DOHH2 (cell line): Measurements from ENCODE around the gene CYP27A1.

ENCODE experiments used
- H3F3A ChIP-seq: fragments of 200-600 bp; sonication (generic), shearing (Covaris generic); 2 replicates; pipeline ENCODE4 v1.6.0; 2016; ENCODE audit warnings: antibody characterized with exemption, mild to moderate bottlenecking; ENCODE audit not compliant: control insufficient read depth, insufficient read depth
- H3K27ac ChIP-seq: fragments of 200-600 bp; sonication (generic); 2 replicates; pipeline ENCODE4 v1.5.1; 2014; ENCODE audit warnings: low read depth, mild to moderate bottlenecking, low read length, moderate library complexity
- H3K27me3 ChIP-seq: fragments of 200-600 bp; sonication (generic); 2 replicates; pipeline ENCODE4 v1.6.1; 2014; ENCODE audit warnings: mild to moderate bottlenecking, low read length, mixed read lengths; ENCODE audit not compliant: control insufficient read depth
- H3K36me3 ChIP-seq: fragments of 200-600 bp; sonication (generic); 2 replicates; pipeline ENCODE4 v1.6.1; 2014; ENCODE audit warnings: mild to moderate bottlenecking, low read length, moderate library complexity, mixed read lengths; ENCODE audit not compliant: control insufficient read depth
- H3K4me1 ChIP-seq: fragments of 200-600 bp; sonication (generic); 2 replicates; pipeline ENCODE4 v1.6.1; 2014; ENCODE audit warnings: mild to moderate bottlenecking, low read length, mixed read lengths; ENCODE audit not compliant: control insufficient read depth
- H3K4me2 ChIP-seq: fragments of 200-600 bp; sonication (generic); 2 replicates; pipeline ENCODE4 v1.6.0; 2014; ENCODE audit warnings: mild to moderate bottlenecking, low read length, moderate library complexity
- H3K4me3 ChIP-seq: fragments of 200-600 bp; sonication (generic); 2 replicates; pipeline ENCODE4 v1.5.1; 2014; ENCODE audit warnings: mild to moderate bottlenecking, low read length, mixed read lengths
- H3K79me2 ChIP-seq: fragments of 200-600 bp; sonication (generic); 2 replicates; pipeline ENCODE4 v1.6.1; 2014; ENCODE audit warnings: mild to moderate bottlenecking, low read length, mixed read lengths; ENCODE audit not compliant: control insufficient read depth
- H3K9me2 ChIP-seq: fragments of 200-600 bp; sonication (generic); replicated peaks from 2 replicates; pipeline ENCODE4 v1.6.1; 2014; ENCODE audit warnings: mild to moderate bottlenecking, low read length, mixed read lengths; ENCODE audit not compliant: control insufficient read depth
- H3K9me3 ChIP-seq: fragments of 200-600 bp; sonication (generic); 2 replicates; pipeline ENCODE4 v1.6.1; 2014; ENCODE audit warnings: antibody characterized with exemption, low read length, mixed read lengths; ENCODE audit not compliant: control insufficient read depth, insufficient read depth
- H4K20me1 ChIP-seq: fragments of 200-600 bp; sonication (generic); 2 replicates; pipeline ENCODE4 v1.6.0; 2014; ENCODE audit warnings: low read depth, mild to moderate bottlenecking, antibody characterized with exemption, low read length, moderate library complexity; ENCODE audit not compliant: control insufficient read depth, insufficient read depth
- CTCF ChIP-seq: fragments of 200-600 bp; sonication (generic); IDR thresholded peaks from one replicate; pipeline ENCODE4 v1.5.1; 2014; ENCODE audit warnings: antibody characterized with exemption, mild to moderate bottlenecking, low read depth, low read length; ENCODE audit not compliant: poor library complexity, severe bottlenecking
- EZH2phosphoT487 ChIP-seq: fragments of 200-600 bp; sonication (generic); IDR thresholded peaks from 2 replicates; pipeline ENCODE4 v1.6.1; 2017; ENCODE audit warnings: borderline replicate concordance, mild to moderate bottlenecking, antibody characterized with exemption, low read length, moderate library complexity, mixed read lengths

The CYP27A1 gene

DNA sequence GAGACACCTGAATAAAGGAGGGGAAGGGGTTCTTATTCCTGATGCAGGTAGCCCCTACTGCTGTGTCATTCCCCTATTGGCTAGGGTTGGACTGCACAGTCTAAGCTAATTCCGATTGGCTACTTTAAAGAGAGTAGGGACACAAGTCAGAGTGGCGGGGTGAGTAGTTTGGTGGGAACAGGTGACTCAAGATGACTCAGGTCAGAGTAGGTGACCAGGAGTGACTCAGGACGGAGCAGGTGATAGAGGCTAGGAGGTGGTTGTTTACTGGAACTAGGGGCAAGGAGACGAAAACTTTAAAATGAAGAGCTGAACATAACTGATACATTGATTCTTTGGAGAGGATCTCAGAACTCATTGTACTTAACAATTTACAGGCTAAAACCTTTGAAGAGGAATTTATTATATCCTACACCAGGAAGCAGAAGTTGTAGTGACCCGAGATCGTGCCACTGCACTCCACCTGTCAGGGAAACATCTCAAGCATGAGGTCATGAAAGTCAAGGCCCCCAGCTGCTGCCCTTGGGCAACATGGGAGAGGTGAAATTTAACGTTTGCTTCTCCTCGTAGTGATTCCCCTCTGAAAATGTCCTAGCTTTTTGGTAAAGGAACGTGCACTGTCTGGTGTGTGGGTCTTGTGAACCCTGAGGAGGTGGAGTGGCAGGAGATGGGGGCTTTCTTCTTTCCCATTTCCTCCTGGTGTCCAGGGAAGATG is 4.5 kb upstream of the CYP27A1 start:
- Histone ChIP-seq H3K27ac (no peak overlapping the region), H3K4me2 (no peak overlapping the region), H3K9me2 (no peaks in the 10 kb centered on the region), H4K20me1 (no peaks in the 10 kb centered on the region), H3K4me1 (no peaks in the 10 kb centered on the region), H3K4me3 (no peak overlapping the region), H3F3A (no peaks in the 10 kb centered on the region), H3K79me2 (no peaks in the 10 kb centered on the region), H3K27me3 (peaks cover 8% of the 10 kb centered on the region), H3K9me3 (peaks cover 11% of the 10 kb centered on the region; the same call in 1 of the 2 replicates), H3K36me3 (no peaks in the 10 kb centered on the region)
- no peak for TF ChIP-seq EZH2phosphoT487
- no peak for TF ChIP-seq CTCF

DNA sequence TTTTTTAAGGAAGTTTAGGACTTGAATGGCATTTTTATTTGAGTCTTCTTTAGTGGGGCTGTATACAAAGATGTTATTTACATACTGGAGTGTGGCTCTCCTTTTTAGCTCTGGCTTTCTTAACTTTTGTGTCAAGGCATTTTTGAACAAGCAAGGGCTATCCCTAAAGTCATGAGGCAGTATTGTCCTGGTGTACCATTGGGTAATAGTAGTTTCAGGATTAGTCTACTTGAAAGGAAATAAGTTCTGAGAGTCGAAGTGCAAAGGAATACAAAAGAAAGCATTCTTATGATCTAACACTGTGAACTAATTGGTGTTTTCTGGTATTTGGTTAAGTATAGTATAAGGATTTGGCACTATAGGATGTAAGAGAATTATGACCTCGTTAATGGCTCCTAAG is 1.9 kb upstream of the CYP27A1 start:
- Histone ChIP-seq H3K4me1 (no peaks in the 10 kb centered on the region), H3K9me2 (no peaks in the 10 kb centered on the region), H3K27ac (no peak overlapping the region), H3K4me3 (no peak overlapping the region), H3K9me3 (peaks cover 11% of the 10 kb centered on the region; the same call in 1 of the 2 replicates), H3K4me2 (no peak overlapping the region), H3K79me2 (no peaks in the 10 kb centered on the region), H3F3A (no peaks in the 10 kb centered on the region), H3K27me3 (peaks cover 20% of the 10 kb centered on the region), H3K36me3 (no peaks in the 10 kb centered on the region), H4K20me1 (no peaks in the 10 kb centered on the region)
- TF ChIP-seq CTCF (no peak), EZH2phosphoT487 (no peak)

DNA sequence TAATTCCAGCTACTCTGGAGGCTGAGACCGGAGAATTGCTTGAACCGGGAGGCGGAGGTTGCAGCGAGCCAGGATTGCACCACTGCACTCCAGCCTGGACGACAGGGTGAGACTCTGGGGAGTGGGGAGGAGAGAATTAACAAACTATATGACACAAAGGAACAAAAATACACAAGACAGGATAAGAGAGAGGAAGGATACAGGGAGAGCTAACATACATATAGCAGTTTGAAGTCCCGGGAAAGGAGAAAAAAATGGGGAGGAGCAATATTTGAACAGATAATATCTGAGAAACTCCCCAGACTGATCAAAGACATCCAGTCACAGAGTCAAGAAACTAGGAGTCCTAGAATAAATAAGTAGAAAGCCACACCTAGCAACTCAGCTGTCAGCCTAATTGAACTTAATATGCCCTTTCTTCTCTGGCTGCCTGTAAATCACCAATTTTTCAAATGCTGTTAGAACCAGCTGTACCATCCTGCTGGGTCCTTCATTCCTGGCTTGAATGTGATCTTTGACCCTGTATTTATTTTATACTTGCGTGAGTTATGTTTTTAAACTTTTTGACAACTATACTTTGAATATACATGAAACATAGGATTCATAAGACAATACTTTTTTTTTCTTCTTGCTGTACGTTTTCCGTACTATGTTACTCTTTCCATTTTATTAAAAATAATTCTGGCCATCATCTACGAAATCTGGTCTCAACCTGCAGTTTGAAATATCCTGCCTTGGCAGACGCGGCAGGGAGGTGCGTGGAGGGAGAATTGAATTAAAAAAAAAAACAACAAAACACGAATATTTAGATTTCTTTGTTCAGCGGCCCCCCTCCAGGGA is 876 bp upstream of the CYP27A1 start:
- peaks cover 20% of the 10 kb centered on the region for H3K27me3 ChIP-seq
- no peak overlapping the region for H3K4me3 ChIP-seq
- no peaks in the 10 kb centered on the region for H4K20me1 ChIP-seq

More for the DNA sequence above, 876 bp upstream of the CYP27A1 start:
- H3K27ac ChIP-seq = no peak overlapping the region
- TF ChIP-seq EZH2phosphoT487 = no peak
- TF ChIP-seq CTCF = no peak
- H3K79me2 ChIP-seq = no peaks in the 10 kb centered on the region
- no peaks in the 10 kb centered on the region for H3K36me3 ChIP-seq
- no peak overlapping the region for H3K4me2 ChIP-seq
- H3K9me3 ChIP-seq = peaks cover 11% of the 10 kb centered on the region; the same call in 1 of the 2 replicates
- no peaks in the 10 kb centered on the region for H3K4me1 ChIP-seq
- no peaks in the 10 kb centered on the region for H3K9me2 ChIP-seq
- H3F3A ChIP-seq = no peaks in the 10 kb centered on the region
